SK-MEL-5 (cell line): ENCODE data around the gene MIER1. TPM values are rescaled to one million over a fixed set of nuclear protein-coding genes. Genes with fewer than 3 reads are reported as not detected.
A peak's percentile ranks its signal among the peaks of the same experiment; 100 is the strongest.
"Not testable (repeated sequence)": the region's sequence is repeated elsewhere in the genome, so short reads cannot be mapped to it uniquely, and the experiment has no call there.

ENCODE experiments used
- DNase-seq: peaks from one replicate; pipeline ENCODE4 v3.0.0-alpha.2; 2016; ENCODE audit warnings: low read depth, low spot score
- in situ Hi-C: cut with HindIII; loops from 2 replicates; pipeline ENCODE4 v1.10.0; 2016; ENCODE audit warnings: low sequenced_read_pairs, high pct_unique_total_duplicates, low pct_unique_long_range_greater_than_20kb
- total RNA-seq: library from RNA; depleted of rRNA; stranded (reverse); fragments of >200 nt; shearing (Covaris generic); gene quantifications from 2 replicates; pipeline ENCODE4 v1.2.3, GENCODE V29; 2014

MIER1 gene
- total RNA-seq, 1 experiment from 2014 or later: 14.6 TPM

GRCh38 chr1:66931590-66931989 is 6.8 kb downstream of the MIER1 start:
- no peak for DNase-seq
- in situ Hi-C loops: no loop called here

GRCh38 chr1:66932291-66932690 is 7.5 kb downstream of the MIER1 start:
- in situ Hi-C loops: no loop called here

GRCh38 chr1:66933887-66934700 is 9.3 kb downstream of the MIER1 start:
- in situ Hi-C loops: no loop called here
- peak; percentile 37 for DNase-seq

More at GRCh38 chr1:66932291-66932690, 7.5 kb downstream of the MIER1 start:
- DNase-seq: no peak

- in situ Hi-C loops: no loop called here
- DNase-seq: no peak
These were observed 12.9 kb downstream of the MIER1 start for GRCh38 chr1:66937529-66938234.

GRCh38 chr1:66938613-66939012 is 13.8 kb downstream of the MIER1 start:
- in situ Hi-C loops: no loop called here
- DNase-seq: no peak

- no peak for DNase-seq
- in situ Hi-C loops: no loop called here
These were observed 16.2 kb downstream of the MIER1 start for GRCh38 chr1:66940981-66941380.

GRCh38 chr1:66943361-66943969 is 18.7 kb downstream of the MIER1 start:
- in situ Hi-C loops: no loop called here
- no peak for DNase-seq

GRCh38 chr1:66944330-66945274 is 19.8 kb downstream of the MIER1 start:
- DNase-seq: no peak
- in situ Hi-C loops: no loop called here

GRCh38 chr1:66945316-66945715 is 20.5 kb downstream of the MIER1 start:
- DNase-seq: no peak
- in situ Hi-C loops: no loop called here

- in situ Hi-C loops: no loop called here
- DNase-seq: no peak
These were observed 22.5 kb downstream of the MIER1 start for GRCh38 chr1:66947267-66947666.

- no peak for DNase-seq
- in situ Hi-C loops: no loop called here
These were observed 26.7 kb downstream of the MIER1 start for GRCh38 chr1:66951513-66951912.

- no peak for DNase-seq
- in situ Hi-C loops: no loop called here
These were observed 29.4 kb downstream of the MIER1 start for GRCh38 chr1:66954208-66954607.

- in situ Hi-C loops: no loop called here
- DNase-seq: no peak
These were observed 33.1 kb downstream of the MIER1 start for GRCh38 chr1:66957938-66958337.

GRCh38 chr1:66966188-66966873 is 41.5 kb downstream of the MIER1 start:
- DNase-seq, in situ Hi-C loops: not testable (repeated sequence)

GRCh38 chr1:66968574-66968973 is 43.8 kb downstream of the MIER1 start:
- in situ Hi-C loops: no loop called here
- DNase-seq: no peak

- in situ Hi-C loops: no loop called here
- DNase-seq: no peak
These were observed 53.4 kb downstream of the MIER1 start for GRCh38 chr1:66978201-66978600.

- DNase-seq, in situ Hi-C loops: not testable (repeated sequence)
These were observed 54.8 kb downstream of the MIER1 start for GRCh38 chr1:66979621-66980020.
